Lower lobe of right lung (tissue), 2 donors: ENCODE results near the gene SSPN. TPM values are rescaled to one million over a fixed set of nuclear protein-coding genes. Genes with fewer than 3 reads are reported as not detected.

Source experiments
- ATAC-seq, 2 donors: fragments of 200-7000 bp; cut with Tn5 transposase; one replicate each; pipeline ENCODE4 v1.9.1; 2020 to 2022; ENCODE audit warnings: mild to moderate bottlenecking in 2 of 2, moderate library complexity in 2 of 2
- DNase-seq: peaks from one replicate; pipeline ENCODE4 v3.0.0-alpha.2; 2020
- H3K27ac ChIP-seq: fragments of 200-600 bp; one replicate; pipeline ENCODE4 v1.8.0; 2022
- H3K27me3 ChIP-seq: fragments of 200-600 bp; one replicate; pipeline ENCODE4 v1.8.0; 2022; ENCODE audit warnings: low read depth
- H3K36me3 ChIP-seq: fragments of 200-600 bp; one replicate; pipeline ENCODE4 v1.8.0; 2022; ENCODE audit warnings: mild to moderate bottlenecking
- H3K4me1 ChIP-seq: fragments of 200-600 bp; one replicate; pipeline ENCODE4 v1.8.0; 2022
- H3K4me3 ChIP-seq: fragments of 200-600 bp; one replicate; pipeline ENCODE4 v1.8.0; 2022; ENCODE audit warnings: mild to moderate bottlenecking
- H3K9me3 ChIP-seq: fragments of 200-600 bp; one replicate; pipeline ENCODE4 v1.8.0; 2022
- CTCF ChIP-seq: fragments of 200-600 bp; IDR thresholded peaks from one replicate; pipeline ENCODE4 v1.8.0; 2022; ENCODE audit warnings: antibody characterized with exemption, mild to moderate bottlenecking
- intact Hi-C: fragments of 100-400 bp; cut with DNase I; formaldehyde crosslinking; loops from one replicate; pipeline ENCODE4 v1.11.0; 2022
- total RNA-seq: library from RNA; stranded (reverse); fragmentation: NEBNext Ultra II Directional; extraction: Animal tissue kit (Norgen Biotek cat#: 25700); gene quantifications from one replicate; pipeline ENCODE4 v1.2.1, GENCODE V29; 2021
- donor health status: DM: no; HTN: yes; CAD: no; lungs with severe emphysema.

Gene SSPN
- total RNA-seq, 1 donor from 2014 or later: 12.8 TPM

GRCh38 chr12:26277506-26278246 is 82.3 kb downstream of the SSPN start:
- no peaks in the 10 kb centered on the region for H3K9me3 ChIP-seq
- peaks cover 25% of the 10 kb centered on the region for H3K4me1 ChIP-seq
- H3K36me3 ChIP-seq: no peaks in the 10 kb centered on the region
- H3K27me3 ChIP-seq: no peaks in the 10 kb centered on the region
- no peak for TF ChIP-seq CTCF
- intact Hi-C loops: no loop called here
- no peak overlapping the region for H3K4me3 ChIP-seq
- no peak overlapping the region for H3K27ac ChIP-seq
- no peak for ATAC-seq
- DNase-seq: no peak

- H3K4me3 ChIP-seq: no peak overlapping the region
- peaks cover 25% of the 10 kb centered on the region for H3K4me1 ChIP-seq
- no peaks in the 10 kb centered on the region for H3K9me3 ChIP-seq
- no peak for ATAC-seq
- H3K36me3 ChIP-seq: no peaks in the 10 kb centered on the region
- no peak for TF ChIP-seq CTCF
- no peak overlapping the region for H3K27ac ChIP-seq
- intact Hi-C loops: no loop called here
- no peak for DNase-seq
- H3K27me3 ChIP-seq: no peaks in the 10 kb centered on the region
Measured at GRCh38 chr12:26278266-26278665, 82.9 kb downstream of the SSPN start.

- Histone ChIP-seq H3K27me3 (no peaks in the 10 kb centered on the region), H3K4me3 (no peak overlapping the region), H3K36me3 (no peaks in the 10 kb centered on the region), H3K27ac (no peak overlapping the region), H3K9me3 (no peaks in the 10 kb centered on the region), H3K4me1 (peaks cover 24% of the 10 kb centered on the region)
- no peak for TF ChIP-seq CTCF
- intact Hi-C loops: no loop called here
- DNase-seq (no peak), ATAC-seq (no peak)
Measured at GRCh38 chr12:26278666-26279065, 83.3 kb downstream of the SSPN start.

GRCh38 chr12:26279091-26279490 is 83.7 kb downstream of the SSPN start:
- Histone ChIP-seq H3K36me3 (no peaks in the 10 kb centered on the region), H3K27me3 (no peaks in the 10 kb centered on the region), H3K4me1 (peaks cover 19% of the 10 kb centered on the region), H3K4me3 (no peak overlapping the region), H3K27ac (no peak overlapping the region), H3K9me3 (no peaks in the 10 kb centered on the region)
- ATAC-seq (no peak), DNase-seq (no peak)
- no peak for TF ChIP-seq CTCF
- intact Hi-C loops: no loop called here

GRCh38 chr12:26279908-26280307 is 84.5 kb downstream of the SSPN start:
- DNase-seq (no peak), ATAC-seq (no peak)
- no peak overlapping the region for H3K27ac ChIP-seq
- H3K4me3 ChIP-seq: no peak overlapping the region
- no peaks in the 10 kb centered on the region for H3K36me3 ChIP-seq
- no peaks in the 10 kb centered on the region for H3K9me3 ChIP-seq
- no peak for TF ChIP-seq CTCF
- intact Hi-C loops: no loop called here
- H3K27me3 ChIP-seq: no peaks in the 10 kb centered on the region
- peaks cover 11% of the 10 kb centered on the region for H3K4me1 ChIP-seq
